Measurements from ENCODE around the gene AFP. TPM values are rescaled to one million over a fixed set of nuclear protein-coding genes. Genes with fewer than 3 reads are reported as not detected.
A peak's percentile ranks its signal among the peaks of the same experiment; 100 is the strongest.
"Not testable (repeated sequence)": the region's sequence is repeated elsewhere in the genome, so short reads cannot be mapped to it uniquely, and the experiment has no call there.

AFP gene
- total and polyA plus RNA-seq, 9 of the 15 experiments (the other 6 are each of a cell fraction or from before 2014, with no cell fraction given) = 0.47 to 6.2 (median 3.0) TPM

- H2AFZ ChIP-seq (ENCODE audit: low read depth, low read length); H3K36me3 ChIP-seq (ENCODE audit: control insufficient read depth, insufficient read depth, low read length); H3K4me1 ChIP-seq (replicated peaks in 1 of 2; ENCODE audit: control insufficient read depth in 2 of 2, insufficient read depth in 2 of 2, low read length in 2 of 2); POLR2A ChIA-PET; H3K9ac ChIP-seq (ENCODE audit: insufficient read depth in 1 of 2, low read depth in 2 of 2, low read length in 2 of 2); H3K79me2 ChIP-seq (ENCODE audit: control insufficient read depth, insufficient read depth, low read length); FAIRE-seq; BruUV-seq (replicated peaks); H3K9me3 ChIP-seq (replicated peaks; ENCODE audit: control insufficient read depth, insufficient read depth, low read depth, low read length); H3K4me3 ChIP-seq; H3K9me1 ChIP-seq (ENCODE audit: control insufficient read depth, insufficient read depth, low read length); DNase-seq (ENCODE audit: extremely low read depth in 1 of 4, low spot score in 3 of 4); intact Hi-C loops (cut with micrococcal nuclease); ATAC-seq; H4K20me1 ChIP-seq (replicated peaks; ENCODE audit: control insufficient read depth, insufficient read depth, low read length); in situ Hi-C loops (cut with MboI); CTCF ChIA-PET (ENCODE audit: low intra/inter-chr PET ratio); H3K27me3 ChIP-seq (ENCODE audit: control insufficient read depth in 2 of 2, insufficient read depth in 2 of 2, low read length in 2 of 2); H3K27ac ChIP-seq (ENCODE audit: extremely low read depth, low read depth, low read length); H3K4me2 ChIP-seq (ENCODE audit: insufficient read depth, low read length): not testable (repeated sequence)
- peak; percentile 29 for TF ChIP-seq ZNF146 (CRISPR knock-in tag; IDR thresholded peaks at IDR 0.05; ENCODE audit: unreplicated experiment)
- 50% methylated on average over 2 of the region's 2 CpGs for WGBS (ENCODE audit: insufficient coverage, low coverage, missing lambda C conversion rate)
These were observed 46.4 kb upstream of the AFP start for GRCh38 chr4:73389663-73390062.

- Histone ChIP-seq H3K4me2 (ENCODE audit: insufficient read depth, low read length) (no peak overlapping the region), H3K9ac (ENCODE audit: insufficient read depth in 1 of 2, low read depth in 2 of 2, low read length in 2 of 2) (no peak overlapping the region), H3K27me3 (ENCODE audit: control insufficient read depth in 2 of 2, insufficient read depth in 2 of 2, low read length in 2 of 2) (no peaks in the 10 kb centered on the region), H3K9me3 (replicated peaks; ENCODE audit: control insufficient read depth, insufficient read depth, low read depth, low read length) (no peaks in the 10 kb centered on the region), H3K36me3 (ENCODE audit: control insufficient read depth, insufficient read depth, low read length) (no peaks in the 10 kb centered on the region), H3K4me3 (no peak overlapping the region), H2AFZ (ENCODE audit: low read depth, low read length) (no peak overlapping the region), H3K4me1 (replicated peaks in 1 of 2; ENCODE audit: control insufficient read depth in 2 of 2, insufficient read depth in 2 of 2, low read length in 2 of 2) (no peaks in the 10 kb centered on the region), H4K20me1 (replicated peaks; ENCODE audit: control insufficient read depth, insufficient read depth, low read length) (no peaks in the 10 kb centered on the region), H3K27ac (ENCODE audit: extremely low read depth, low read depth, low read length) (no peak overlapping the region), H3K79me2 (ENCODE audit: control insufficient read depth, insufficient read depth, low read length) (no peaks in the 10 kb centered on the region), H3K9me1 (ENCODE audit: control insufficient read depth, insufficient read depth, low read length) (no peaks in the 10 kb centered on the region)
- in situ Hi-C loops (cut with MboI) (no loop called here), intact Hi-C loops (cut with micrococcal nuclease) (no loop called here)
- ATAC-seq (no peak), FAIRE-seq (no peak), DNase-seq (ENCODE audit: extremely low read depth in 1 of 4, low spot score in 3 of 4) (no peak)
- CTCF ChIA-PET (ENCODE audit: low intra/inter-chr PET ratio) = no interaction called here
- POLR2A ChIA-PET = interaction anchor here (0.6 kb wide), 1 partner anchor 1285 kb away, joined by 3 read pairs; no protein-coding TSS in a partner anchor
- BruUV-seq (replicated peaks) = no TSS peak
- TF ChIP-seq ARID4B (CRISPR knock-in tag; IDR thresholded peaks at IDR 0.05) = no peak
- TF ChIP-seq ZNF212 (CRISPR knock-in tag; IDR thresholded peaks at IDR 0.05) = no peak
- TF ChIP-seq WHSC1 (IDR thresholded peaks at IDR 0.05; ENCODE audit: low read length) = no peak
- no peak for TF ChIP-seq TSHZ1 (CRISPR knock-in tag; IDR thresholded peaks at IDR 0.05)
- no peak for TF ChIP-seq TEAD1 (CRISPR knock-in tag; IDR thresholded peaks at IDR 0.05)
- no peak for TF ChIP-seq KDM1A (IDR thresholded peaks at IDR 0.05)
- no peak for TF ChIP-seq ZNF140 (CRISPR knock-in tag; IDR thresholded peaks at IDR 0.05)
These were observed 44.2 kb upstream of the AFP start for GRCh38 chr4:73391774-73392173.
